Mesenchymal stem cell (in vitro differentiated cells and primary cell): ENCODE measurements around the gene STARD10.
A peak's percentile ranks its signal among the peaks of the same experiment; 100 is the strongest.

Experiments used
- DNase-seq: peaks from one replicate; pipeline ENCODE4 v3.0.0-alpha.2; 2013
- H2AFZ ChIP-seq: one replicate; pipeline ENCODE4 v1.6.1; 2013; ENCODE audit warnings: low read depth, mild to moderate bottlenecking, control low read depth, inconsistent platforms, low read length, moderate library complexity
- H2AK5ac ChIP-seq: 2 replicates; pipeline ENCODE4 v1.6.1; 2013; ENCODE audit warnings: low read length, moderate library complexity, mild to moderate bottlenecking, inconsistent platforms; ENCODE audit not compliant: severe bottlenecking
- H2BK120ac ChIP-seq: one replicate; pipeline ENCODE4 v1.6.1; 2013; ENCODE audit warnings: low read depth, mild to moderate bottlenecking, inconsistent platforms, low read length, moderate library complexity
- H2BK12ac ChIP-seq, 2 experiments: one replicate each; pipeline ENCODE4 v1.6.1; 2013; ENCODE audit warnings: inconsistent platforms in 2 of 2, low read length in 2 of 2, mild to moderate bottlenecking in 2 of 2, moderate library complexity in 2 of 2, control low read depth in 1 of 2
- H2BK15ac ChIP-seq: one replicate; pipeline ENCODE4 v1.6.1; 2013; ENCODE audit warnings: mild to moderate bottlenecking, low read depth, inconsistent platforms; ENCODE audit not compliant: poor library complexity, severe bottlenecking
- H2BK5ac ChIP-seq: 2 replicates; pipeline ENCODE4 v1.6.1; 2013; ENCODE audit warnings: low read depth, mild to moderate bottlenecking, low read length, control low read depth, inconsistent platforms; ENCODE audit not compliant: poor library complexity, severe bottlenecking
- H3K14ac ChIP-seq, 2 experiments: one replicate each; pipeline ENCODE4 v1.6.1; 2013; ENCODE audit warnings: inconsistent platforms in 2 of 2, low read length in 2 of 2, control low read depth in 1 of 2, mild to moderate bottlenecking in 1 of 2, moderate library complexity in 1 of 2
- H3K18ac ChIP-seq, 2 experiments: one replicate each; pipeline ENCODE4 v1.6.1; 2013; ENCODE audit warnings: inconsistent platforms in 2 of 2, low read length in 2 of 2, control low read depth in 1 of 2, low read depth in 1 of 2, mild to moderate bottlenecking in 1 of 2
- H3K23ac ChIP-seq, 2 experiments: one replicate each; pipeline ENCODE4 v1.6.1; 2013; ENCODE audit warnings: inconsistent platforms in 2 of 2, low read length in 2 of 2, mild to moderate bottlenecking in 2 of 2, moderate library complexity in 2 of 2, control low read depth in 1 of 2
- H3K27ac ChIP-seq: 2 replicates; pipeline ENCODE4 v1.5.1; 2013; ENCODE audit warnings: mild to moderate bottlenecking, moderate library complexity, low read length, control low read depth, inconsistent platforms; ENCODE audit not compliant: poor library complexity, severe bottlenecking
- H3K27me3 ChIP-seq, 2 experiments: 2 replicates each; pipeline versions ENCODE4 v1.6.1 to v1.7.0; 2013; ENCODE audit warnings: low read length in 2 of 2, mild to moderate bottlenecking in 2 of 2, moderate library complexity in 2 of 2, control low read depth in 1 of 2, inconsistent platforms in 1 of 2; ENCODE audit not compliant: control insufficient read depth in 1 of 2, insufficient read depth in 1 of 2
- H3K36me3 ChIP-seq, 2 experiments: 2 replicates each; pipeline versions ENCODE4 v1.6.1 to v1.7.0; 2013; ENCODE audit warnings: low read length in 2 of 2, control low read depth in 1 of 2, inconsistent platforms in 1 of 2, low read depth in 1 of 2, mild to moderate bottlenecking in 1 of 2; ENCODE audit not compliant: insufficient read depth in 2 of 2, control insufficient read depth in 1 of 2
- H3K4ac ChIP-seq, 2 experiments: one replicate each; pipeline ENCODE4 v1.6.1; 2013; ENCODE audit warnings: inconsistent platforms in 2 of 2, low read length in 2 of 2, mild to moderate bottlenecking in 2 of 2, moderate library complexity in 2 of 2, control low read depth in 1 of 2, low read depth in 1 of 2
- H3K4me1 ChIP-seq: 2 replicates; pipeline ENCODE4 v1.6.1; 2013; ENCODE audit warnings: low read depth, low read length, control low read depth; ENCODE audit not compliant: control insufficient read depth, insufficient read depth
- H3K4me2 ChIP-seq: 2 replicates; pipeline ENCODE4 v1.6.1; 2013; ENCODE audit warnings: low read length, mild to moderate bottlenecking, inconsistent platforms; ENCODE audit not compliant: poor library complexity, severe bottlenecking
- H3K4me3 ChIP-seq, 2 experiments: 2 replicates each; pipeline versions ENCODE4 v1.5.1 to v1.7.0; 2013; ENCODE audit warnings: low read length in 2 of 2, mild to moderate bottlenecking in 2 of 2, control low read depth in 1 of 2, low read depth in 1 of 2; ENCODE audit not compliant: insufficient read depth in 1 of 2
- H3K79me1 ChIP-seq: replicated peaks from 2 replicates; pipeline ENCODE4 v1.6.1; 2013; ENCODE audit warnings: mild to moderate bottlenecking, control low read depth, low read length, inconsistent platforms; ENCODE audit not compliant: poor library complexity, severe bottlenecking
- H3K9ac ChIP-seq: 2 replicates; pipeline ENCODE4 v1.7.0; 2013; ENCODE audit warnings: mild to moderate bottlenecking, low read length, moderate library complexity
- H3K9me3 ChIP-seq: 2 replicates; pipeline ENCODE4 v1.7.0; 2013; ENCODE audit warnings: mild to moderate bottlenecking, low read length; ENCODE audit not compliant: control insufficient read depth
- H4K8ac ChIP-seq: one replicate; pipeline ENCODE4 v1.6.1; 2013; ENCODE audit warnings: inconsistent platforms, mild to moderate bottlenecking, low read length, moderate library complexity
- H4K91ac ChIP-seq: one replicate; pipeline ENCODE4 v1.6.1; 2013; ENCODE audit warnings: mild to moderate bottlenecking, low read length, inconsistent platforms
- WGBS: methylation state at CpG from one replicate; pipeline ENCODE4 v1.1.7; 2013; ENCODE audit warnings: mixed read lengths; 5-methylcytosine and 5-hydroxymethylcytosine counted together

The STARD10 gene

DNA sequence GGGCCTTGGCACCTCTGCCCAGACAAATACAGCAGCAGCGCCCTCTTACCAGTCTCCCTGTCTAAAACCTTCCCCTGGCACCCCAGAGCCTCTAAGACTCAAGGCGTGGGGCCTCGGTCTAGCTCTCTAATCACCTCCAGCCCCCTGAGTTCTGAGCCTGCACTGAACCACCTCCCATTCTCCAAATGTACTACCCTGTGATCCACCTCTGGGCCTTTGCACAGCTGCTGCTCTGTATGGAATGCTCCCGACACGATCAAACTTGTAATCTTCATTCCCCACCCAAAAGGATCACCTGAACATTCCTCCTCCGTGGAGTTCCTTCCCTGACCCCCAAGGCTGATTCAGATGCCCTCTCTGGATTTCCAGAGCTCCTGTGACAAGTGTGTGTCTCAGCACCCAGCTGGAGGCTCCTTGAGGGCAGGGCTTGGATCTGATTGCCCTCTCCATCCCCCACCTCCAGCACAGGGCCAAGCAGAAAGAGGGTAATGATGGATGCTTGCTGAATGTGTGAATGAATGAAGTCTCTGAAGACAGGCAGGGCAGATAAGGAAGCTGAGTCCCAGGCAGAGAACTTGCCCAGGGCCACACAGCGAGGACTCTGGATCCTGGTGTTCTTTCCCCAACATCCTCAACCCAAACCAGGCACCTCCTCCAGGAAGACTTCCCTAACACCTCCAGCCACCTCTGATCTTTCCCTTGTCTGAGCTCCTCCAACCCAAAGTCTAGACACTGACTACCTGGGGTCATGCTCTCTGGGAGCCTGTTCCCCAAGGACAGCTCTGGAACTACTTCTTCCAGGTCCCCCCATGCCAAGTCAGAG is 18.3 kb downstream of the STARD10 start:
- peaks cover 0 to 11% of the 10 kb centered on the region in 2 experiments for H3K36me3 ChIP-seq
- H2BK5ac ChIP-seq, result no peak overlapping the region
- no peak overlapping the region for H2BK120ac ChIP-seq
- no peak overlapping the region for H2AFZ ChIP-seq
- no peak overlapping the region for H3K4ac ChIP-seq
- no peak overlapping the region for H3K9ac ChIP-seq
- H3K23ac ChIP-seq, result no peak overlapping the region
- H4K91ac ChIP-seq, result peak overlapping the region; percentile 72
- DNase-seq, result no peak
- H3K4me2 ChIP-seq, result no peak overlapping the region
- no peak overlapping the region for H3K18ac ChIP-seq
- H2BK15ac ChIP-seq, result no peak overlapping the region
- no peaks in the 10 kb centered on the region for H3K9me3 ChIP-seq
- no peak overlapping the region for H4K8ac ChIP-seq
- WGBS, result 96% methylated on average over 7 of the region's 7 CpGs
- H2BK12ac ChIP-seq, result no peak overlapping the region
- H3K27ac ChIP-seq, result no peak overlapping the region
- peaks cover 64% of the 10 kb centered on the region for H3K4me1 ChIP-seq
- peaks cover 0 to 8% of the 10 kb centered on the region in 2 experiments for H3K27me3 ChIP-seq
- no peak overlapping the region for H2AK5ac ChIP-seq
- H3K14ac ChIP-seq, result no peak overlapping the region
- peaks cover 2% of the 10 kb centered on the region for H3K79me1 ChIP-seq
- H3K4me3 ChIP-seq, result no peak overlapping the region

DNA sequence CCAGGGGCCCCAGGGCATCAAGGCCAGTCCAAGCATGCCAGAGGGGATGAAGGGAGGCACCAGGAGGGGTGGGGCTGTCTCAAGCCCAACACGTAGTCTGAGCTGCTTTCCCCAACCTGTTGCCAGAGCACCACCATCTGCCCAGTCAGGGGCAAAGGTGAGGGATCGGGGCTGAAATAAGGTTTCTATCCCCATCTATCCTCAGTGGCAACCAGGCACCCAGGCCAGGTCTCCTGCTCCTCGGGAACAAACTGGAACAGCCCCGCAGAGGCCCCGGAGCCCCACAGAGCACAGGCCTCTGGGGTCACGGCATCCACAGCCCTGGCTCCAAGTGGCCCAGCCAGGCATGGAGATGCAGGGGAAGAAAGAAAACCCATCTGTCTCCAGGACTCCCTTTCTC is 19.3 kb downstream of the STARD10 start:
- Histone ChIP-seq H3K4me2 (no peak overlapping the region), H3K27me3 (no peaks in the 10 kb centered on the region), H4K91ac (no peak overlapping the region), H3K23ac (no peak overlapping the region), H3K4me3 (no peak overlapping the region), H2BK120ac (no peak overlapping the region), H2BK15ac (no peak overlapping the region), H3K4me1 (peaks cover 57% of the 10 kb centered on the region), H3K36me3 (peaks cover 0 to 11% of the 10 kb centered on the region in 2 experiments), H2AK5ac (peak overlapping the region; percentile 9), H2BK12ac (peak overlapping the region in 1 of 2 experiments; percentile 45), H3K27ac (no peak overlapping the region), H2AFZ (no peak overlapping the region), H3K9me3 (no peaks in the 10 kb centered on the region), H2BK5ac (no peak overlapping the region), H3K9ac (no peak overlapping the region), H3K79me1 (peaks cover 3% of the 10 kb centered on the region), H3K18ac (no peak overlapping the region), H3K14ac (no peak overlapping the region), H4K8ac (no peak overlapping the region), H3K4ac (no peak overlapping the region)
- DNase-seq, result no peak
- 84% methylated on average over 6 of the region's 6 CpGs for WGBS

DNA sequence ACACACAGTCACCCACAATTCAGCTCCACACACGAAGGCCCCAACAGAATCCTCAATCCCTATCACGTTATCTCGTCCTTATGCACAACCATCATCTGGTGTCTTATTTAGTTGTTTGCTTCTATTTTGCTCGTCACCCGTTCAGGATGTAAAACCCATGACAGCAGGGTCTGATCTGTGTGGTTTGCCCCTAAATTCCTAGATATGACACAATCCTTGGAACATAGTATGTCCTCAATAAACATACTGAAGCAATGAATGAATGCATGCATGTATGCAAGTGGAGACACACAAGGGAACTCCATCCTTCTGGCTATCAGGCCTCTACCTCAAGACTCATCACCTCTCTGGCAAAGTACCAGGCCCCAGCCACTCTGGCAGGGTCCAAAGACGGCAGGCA is 20.2 kb downstream of the STARD10 start:
- Histone ChIP-seq H3K27ac (no peak overlapping the region), H4K91ac (no peak overlapping the region), H3K9ac (peak overlapping the region; percentile 73), H2BK15ac (peak overlapping the region; percentile 39), H3K36me3 (peaks cover 0 to 11% of the 10 kb centered on the region in 2 experiments), H3K79me1 (peaks cover 4% of the 10 kb centered on the region), H3K27me3 (no peaks in the 10 kb centered on the region), H3K9me3 (no peaks in the 10 kb centered on the region), H3K4me2 (no peak overlapping the region), H2AFZ (no peak overlapping the region), H3K18ac (peak overlapping the region in 1 of 2 experiments; percentile 22), H4K8ac (no peak overlapping the region), H3K4ac (no peak overlapping the region), H2BK120ac (no peak overlapping the region), H3K4me1 (peaks cover 52% of the 10 kb centered on the region), H2BK5ac (no peak overlapping the region), H3K23ac (no peak overlapping the region), H3K4me3 (no peak overlapping the region), H2AK5ac (peak overlapping the region; percentile 43), H2BK12ac (peak overlapping the region; percentile 4 to 46), H3K14ac (no peak overlapping the region)
- WGBS, result 64% methylated on average over 6 of the region's 6 CpGs
- no peak for DNase-seq

GRCh38 chr11:72773291-72773690 is 20.6 kb downstream of the STARD10 start:
- H3K9ac ChIP-seq, result peak overlapping the region; percentile 73
- peak; percentile 92 for DNase-seq
- H4K8ac ChIP-seq, result no peak overlapping the region

More at GRCh38 chr11:72773291-72773690, 20.6 kb downstream of the STARD10 start:
- Histone ChIP-seq H3K79me1 (peaks cover 5% of the 10 kb centered on the region), H2BK12ac (peak overlapping the region; percentile 60 to 80), H3K4me1 (peaks cover 49% of the 10 kb centered on the region), H2AK5ac (no peak overlapping the region), H2BK15ac (peak overlapping the region; percentile 39), H3K36me3 (peaks cover 0 to 11% of the 10 kb centered on the region in 2 experiments), H3K18ac (no peak overlapping the region), H4K91ac (no peak overlapping the region), H3K9me3 (no peaks in the 10 kb centered on the region), H2BK120ac (peak overlapping the region; percentile 9), H3K14ac (no peak overlapping the region), H3K27me3 (no peaks in the 10 kb centered on the region), H2BK5ac (no peak overlapping the region), H3K4ac (no peak overlapping the region), H3K27ac (peak overlapping the region; percentile 14), H2AFZ (no peak overlapping the region), H3K23ac (no peak overlapping the region), H3K4me3 (no peak overlapping the region), H3K4me2 (no peak overlapping the region)
- 5% methylated on average over 4 of the region's 5 CpGs for WGBS
